ENCODE results near the gene ANKRD1. TPM values are rescaled to one million over a fixed set of nuclear protein-coding genes. Genes with fewer than 3 reads are reported as not detected.

Gene ANKRD1
- total RNA-seq, result not detected

DNA sequence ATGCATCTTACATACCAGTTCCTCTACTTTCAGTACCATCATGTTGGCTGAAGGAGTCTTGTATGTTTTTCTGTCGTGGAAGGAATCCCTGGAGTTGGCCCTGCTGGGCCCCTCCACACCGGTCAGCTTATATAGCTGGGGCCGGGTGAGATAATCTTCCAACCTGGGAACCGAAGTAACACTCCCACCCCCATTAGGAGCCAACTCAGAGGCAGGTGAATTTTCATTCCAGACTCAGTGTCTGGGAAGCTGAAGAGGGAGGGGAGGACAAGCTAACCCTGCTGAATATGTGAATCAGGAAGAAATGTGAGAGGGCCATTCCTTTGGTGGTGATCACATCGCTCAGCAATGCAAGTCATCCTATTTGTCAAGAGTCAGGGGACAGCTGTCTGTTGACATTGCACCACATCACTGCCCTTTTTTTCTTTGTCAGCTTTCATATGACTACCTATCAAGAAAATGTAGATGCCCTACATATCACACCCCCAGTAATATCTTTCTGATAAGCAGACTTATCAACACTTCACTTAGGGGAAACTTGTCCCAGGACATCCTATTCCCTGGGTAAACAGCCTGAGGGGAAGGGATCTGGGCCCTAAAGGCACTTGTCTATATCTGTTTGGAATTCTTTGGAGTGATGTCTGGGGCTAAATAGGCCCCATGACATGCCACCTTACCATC is at the start of gene ANKRD1:
ANKRD1 (minus strand) TSS at position 102 of the 681 bp plus-strand sequence; CDS start at position 42, 60 bp downstream.
- H3K27me3 Mint-ChIP-seq, result peaks cover 3% of the 10 kb centered on the region
- no peaks in the 10 kb centered on the region for H3K4me1 Mint-ChIP-seq
- no peak for ATAC-seq (replicated peaks)
- no peak within 1 kb of the TSS for H3K27ac Mint-ChIP-seq
- no peak within 1 kb of the TSS for H3K4me3 Mint-ChIP-seq
- no peaks in the 10 kb centered on the region for H3K36me3 Mint-ChIP-seq (ENCODE audit: low read depth)
- no peaks in the 10 kb centered on the region for H3K9me3 Mint-ChIP-seq

DNA sequence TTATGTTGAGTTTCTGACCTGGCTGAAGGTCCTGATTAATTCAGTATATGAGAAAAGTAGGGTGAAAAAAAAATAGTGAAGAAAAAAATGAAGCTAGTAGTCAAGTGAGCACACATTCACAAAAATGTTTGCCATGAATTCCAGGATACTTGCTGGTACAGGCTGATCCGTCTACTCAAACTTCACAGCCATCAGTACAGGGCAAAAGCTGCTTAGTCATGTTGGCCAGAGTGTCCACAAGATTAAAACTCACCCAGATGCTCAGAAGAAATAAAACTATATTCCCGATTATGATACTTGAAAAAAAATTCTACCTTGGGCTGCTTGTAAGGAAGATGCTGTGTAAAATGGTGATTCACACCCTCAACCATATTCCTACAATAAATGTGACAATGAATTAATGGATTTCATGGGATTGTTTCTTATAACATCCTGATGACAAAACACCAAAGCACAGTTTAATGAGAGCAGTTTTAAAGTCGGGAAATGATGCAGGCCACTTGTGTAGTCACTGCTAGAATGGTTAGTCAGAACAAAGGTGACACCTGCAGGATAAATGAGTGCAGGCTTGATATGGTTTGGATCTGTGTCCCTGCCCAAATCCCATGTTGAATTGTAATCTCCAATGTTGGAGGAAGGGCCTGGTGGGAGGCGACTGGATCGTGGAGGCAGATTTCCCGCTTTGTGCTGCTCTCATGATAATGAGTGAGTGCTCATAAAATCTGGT is 49.2 kb upstream of the ANKRD1 start:
- Mint-ChIP-seq H3K27me3 (peaks cover 20% of the 10 kb centered on the region), H3K36me3 (ENCODE audit: low read depth) (no peaks in the 10 kb centered on the region), H3K4me1 (no peaks in the 10 kb centered on the region), H3K4me3 (no peak overlapping the region), H3K9me3 (no peaks in the 10 kb centered on the region), H3K27ac (no peak overlapping the region)
- no peak for ATAC-seq (replicated peaks)

DNA sequence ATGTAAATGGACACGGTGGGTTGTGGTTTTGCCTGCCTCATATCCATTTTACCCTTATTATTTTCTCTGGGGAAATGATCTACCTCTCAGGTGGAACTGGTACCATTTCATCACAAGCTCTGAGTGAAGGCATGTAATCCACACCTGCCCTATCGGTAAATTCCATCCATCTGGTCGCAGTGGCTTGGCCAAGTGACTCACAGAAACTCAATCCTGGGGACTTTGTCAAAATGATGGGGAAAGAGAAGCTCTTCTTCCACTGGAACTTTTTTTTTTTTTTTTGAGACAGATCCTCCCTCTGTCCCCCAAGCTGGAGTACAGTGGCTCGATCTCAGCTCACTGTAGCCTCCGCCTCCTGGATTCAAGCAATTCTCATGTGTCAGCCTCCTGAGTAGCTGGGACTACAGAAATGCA is 48.2 kb upstream of the ANKRD1 start:
- H3K27ac Mint-ChIP-seq, result no peak overlapping the region
- no peaks in the 10 kb centered on the region for H3K9me3 Mint-ChIP-seq
- H3K4me3 Mint-ChIP-seq, result no peak overlapping the region
- no peak for ATAC-seq (replicated peaks)
- peaks cover 20% of the 10 kb centered on the region for H3K27me3 Mint-ChIP-seq
- no peaks in the 10 kb centered on the region for H3K4me1 Mint-ChIP-seq
- H3K36me3 Mint-ChIP-seq (ENCODE audit: low read depth), result no peaks in the 10 kb centered on the region

DNA sequence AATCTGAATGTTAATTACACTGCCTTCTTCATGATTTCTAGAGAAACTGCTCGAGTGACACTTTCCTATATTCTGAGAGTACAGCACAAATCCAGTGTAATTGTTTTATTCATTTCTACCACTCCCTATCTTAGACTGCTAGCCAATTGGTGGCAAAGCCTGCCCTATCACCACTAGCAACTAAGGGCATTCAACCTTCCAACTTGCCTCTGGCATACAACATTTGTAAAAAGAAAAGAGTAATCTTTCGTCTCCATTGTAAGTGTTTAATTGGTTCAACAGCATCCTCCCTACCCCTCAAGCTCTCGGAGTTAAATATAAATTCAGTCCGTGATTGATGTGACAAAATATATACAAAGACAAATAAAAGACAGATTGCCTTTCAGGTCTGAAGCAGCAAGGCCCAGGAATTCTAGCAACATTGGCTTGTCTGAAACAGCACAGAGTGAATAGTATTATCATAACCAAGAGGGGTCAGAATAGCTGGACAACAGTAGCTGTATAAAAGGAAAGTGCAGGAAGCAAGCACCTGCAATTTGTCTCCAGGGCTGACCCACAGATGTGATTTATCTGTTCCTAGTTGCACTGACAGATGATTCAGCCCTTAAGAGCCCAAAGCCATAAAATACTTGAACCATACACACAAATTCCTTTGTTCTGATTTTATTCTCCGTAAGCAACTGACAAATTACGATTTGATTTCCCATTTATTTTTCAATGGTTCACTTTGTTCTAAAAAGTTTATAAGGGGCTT is 47.6 kb upstream of the ANKRD1 start:
- Mint-ChIP-seq H3K27me3 (peaks cover 18% of the 10 kb centered on the region), H3K9me3 (no peaks in the 10 kb centered on the region), H3K27ac (no peak overlapping the region), H3K36me3 (ENCODE audit: low read depth) (no peaks in the 10 kb centered on the region), H3K4me3 (no peak overlapping the region), H3K4me1 (no peaks in the 10 kb centered on the region)
- ATAC-seq (replicated peaks), result no peak

DNA sequence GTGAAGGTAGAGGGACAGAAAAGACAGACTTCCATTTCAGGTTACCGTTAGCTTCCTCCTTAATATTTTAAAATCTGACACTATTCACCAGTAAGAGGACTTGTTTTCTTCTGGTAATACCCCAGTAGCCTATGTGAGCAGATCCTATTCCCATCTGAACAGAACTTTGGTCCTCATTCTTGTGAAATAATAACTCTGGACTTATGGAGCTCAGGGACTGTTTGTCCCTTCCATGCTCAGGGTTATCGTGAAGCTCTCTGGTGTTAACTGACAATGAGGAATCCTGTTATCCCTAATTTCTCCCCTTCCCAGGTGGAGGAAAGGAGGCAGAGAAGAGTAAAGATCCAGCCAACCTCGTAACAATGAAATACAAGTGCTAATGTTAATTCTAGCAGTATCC is 47.0 kb upstream of the ANKRD1 start:
- H3K9me3 Mint-ChIP-seq, result no peaks in the 10 kb centered on the region
- no peak for ATAC-seq (replicated peaks)
- H3K36me3 Mint-ChIP-seq (ENCODE audit: low read depth), result no peaks in the 10 kb centered on the region
- H3K27ac Mint-ChIP-seq, result no peak overlapping the region
- H3K4me3 Mint-ChIP-seq, result no peak overlapping the region
- peaks cover 14% of the 10 kb centered on the region for H3K27me3 Mint-ChIP-seq
- H3K4me1 Mint-ChIP-seq, result no peaks in the 10 kb centered on the region

DNA sequence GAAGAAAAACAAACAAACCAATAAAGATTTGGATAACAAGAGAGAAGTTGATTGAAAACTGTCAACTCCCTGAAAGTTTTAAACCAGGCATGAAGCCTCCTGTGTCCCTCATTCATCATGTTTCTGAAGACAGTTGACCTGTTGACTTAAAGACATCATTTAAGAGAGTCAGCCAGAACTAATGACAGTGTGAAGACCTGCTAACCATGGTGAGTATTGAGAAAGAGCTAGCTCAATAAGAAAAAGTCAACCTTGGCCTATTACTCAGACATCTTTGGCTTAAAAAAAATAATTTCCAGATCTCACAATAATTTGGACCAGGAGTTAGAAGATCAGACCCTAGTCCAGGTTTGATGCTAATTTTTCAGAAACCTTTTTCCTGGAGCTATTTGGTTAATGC is 45.3 kb upstream of the ANKRD1 start:
- H3K4me3 Mint-ChIP-seq, result no peak overlapping the region
- no peaks in the 10 kb centered on the region for H3K9me3 Mint-ChIP-seq
- H3K27me3 Mint-ChIP-seq, result peaks cover 14% of the 10 kb centered on the region
- no peak for ATAC-seq (replicated peaks)
- no peak overlapping the region for H3K27ac Mint-ChIP-seq
- H3K36me3 Mint-ChIP-seq (ENCODE audit: low read depth), result no peaks in the 10 kb centered on the region
- no peaks in the 10 kb centered on the region for H3K4me1 Mint-ChIP-seq

DNA sequence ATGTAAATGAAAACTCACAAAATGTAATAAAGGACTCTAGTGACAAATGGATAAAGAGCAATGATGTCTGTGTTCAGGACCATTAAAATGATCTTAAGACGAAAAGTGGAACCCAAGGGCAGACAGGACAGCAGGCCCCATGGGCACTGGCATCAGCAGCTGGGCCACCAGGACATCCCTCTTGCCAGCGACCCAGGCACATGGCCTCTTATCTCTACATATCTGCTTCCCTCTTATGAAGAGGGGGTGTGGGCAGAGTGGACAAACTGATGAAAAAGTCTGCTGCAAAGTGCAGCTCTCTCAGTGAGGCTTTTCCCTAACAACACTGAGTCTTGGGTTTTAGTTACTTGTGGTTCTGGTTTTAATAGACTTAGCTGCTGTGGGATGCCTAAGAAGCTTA is 44.8 kb upstream of the ANKRD1 start:
- Mint-ChIP-seq H3K4me3 (no peak overlapping the region), H3K4me1 (no peaks in the 10 kb centered on the region), H3K9me3 (no peaks in the 10 kb centered on the region), H3K27ac (no peak overlapping the region), H3K36me3 (ENCODE audit: low read depth) (no peaks in the 10 kb centered on the region), H3K27me3 (peaks cover 11% of the 10 kb centered on the region)
- no peak for ATAC-seq (replicated peaks)

DNA sequence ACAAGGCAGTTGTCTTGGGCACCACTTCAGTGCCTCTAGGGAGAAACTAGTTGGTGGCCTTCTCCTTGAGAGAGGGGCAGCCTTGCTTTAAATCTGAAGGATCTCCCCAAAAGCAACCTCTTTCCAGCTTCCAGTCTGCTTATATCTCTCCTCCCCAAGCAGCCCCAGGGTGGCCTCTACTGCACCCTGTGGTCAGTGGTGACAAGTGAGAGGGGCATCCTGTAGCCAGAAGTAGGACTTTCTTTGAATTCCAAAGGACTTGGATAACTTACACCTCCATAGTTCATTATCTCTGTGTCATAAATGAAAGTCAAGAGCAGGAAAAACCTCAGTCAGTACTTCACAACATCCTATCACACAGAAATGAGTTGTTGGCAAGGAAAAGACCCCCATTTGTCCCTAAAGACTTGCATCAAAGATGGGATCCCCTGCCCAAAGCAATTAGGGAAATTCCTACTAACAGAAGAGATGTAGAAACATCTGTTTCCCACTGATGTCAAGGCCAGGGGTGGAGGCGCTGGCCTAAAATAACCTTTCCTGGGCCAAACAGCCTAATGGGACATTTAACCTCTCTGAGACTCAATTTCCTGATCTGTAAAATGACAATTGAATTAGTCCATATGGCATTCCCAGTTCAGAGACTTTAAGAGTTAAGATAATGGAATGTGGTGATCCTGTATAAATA is 44.0 kb upstream of the ANKRD1 start:
- Mint-ChIP-seq H3K27ac (no peak overlapping the region), H3K4me1 (no peaks in the 10 kb centered on the region), H3K9me3 (no peaks in the 10 kb centered on the region), H3K4me3 (no peak overlapping the region), H3K36me3 (ENCODE audit: low read depth) (no peaks in the 10 kb centered on the region), H3K27me3 (peaks cover 7% of the 10 kb centered on the region)
- no peak for ATAC-seq (replicated peaks)

DNA sequence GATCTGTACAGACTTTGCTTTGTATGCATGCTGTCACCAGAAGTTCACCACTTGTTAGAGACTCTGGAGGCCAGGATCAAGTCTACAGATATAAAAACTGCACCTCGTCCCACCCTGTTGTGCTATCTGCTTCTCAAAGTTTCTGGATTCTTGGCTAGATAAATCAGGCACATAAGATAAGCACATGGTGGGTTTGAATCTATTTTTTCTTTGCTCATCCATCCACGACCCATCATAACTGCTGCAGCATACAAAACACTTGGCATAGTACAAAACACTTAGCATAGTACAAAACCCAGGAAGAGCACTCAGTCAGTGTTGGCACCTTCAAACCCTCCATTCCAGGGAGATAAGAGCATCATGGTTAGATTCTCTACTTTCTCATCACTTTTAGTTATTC is 42.4 kb upstream of the ANKRD1 start:
- H3K4me3 Mint-ChIP-seq, result no peak overlapping the region
- no peak overlapping the region for H3K27ac Mint-ChIP-seq
- no peaks in the 10 kb centered on the region for H3K9me3 Mint-ChIP-seq
- no peak for ATAC-seq (replicated peaks)
- no peaks in the 10 kb centered on the region for H3K4me1 Mint-ChIP-seq
- peaks cover 7% of the 10 kb centered on the region for H3K27me3 Mint-ChIP-seq
- no peaks in the 10 kb centered on the region for H3K36me3 Mint-ChIP-seq (ENCODE audit: low read depth)

DNA sequence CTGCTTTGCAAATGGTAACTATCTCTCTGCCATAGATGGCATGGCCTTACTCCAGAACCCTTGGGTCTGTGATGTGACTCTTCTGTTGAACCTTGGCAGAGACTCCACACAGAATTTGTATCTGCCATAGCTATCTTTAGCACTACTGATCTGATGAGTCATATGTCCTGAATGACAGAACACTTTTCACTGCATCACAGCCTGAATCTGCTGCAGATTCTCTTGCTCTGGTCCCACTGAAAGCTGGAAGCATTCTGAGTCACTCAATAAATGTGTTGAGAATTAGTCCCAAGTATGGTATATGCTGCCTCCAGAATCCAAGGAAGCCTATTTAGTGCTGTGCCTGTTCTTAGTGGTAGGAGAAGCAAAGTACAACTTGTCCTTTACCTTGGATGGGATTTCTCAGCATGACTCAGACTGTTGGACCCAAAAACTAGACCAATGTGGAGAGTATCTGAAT is 39.5 kb upstream of the ANKRD1 start:
- H3K9me3 Mint-ChIP-seq, result no peaks in the 10 kb centered on the region
- no peak overlapping the region for H3K27ac Mint-ChIP-seq
- no peaks in the 10 kb centered on the region for H3K4me1 Mint-ChIP-seq
- H3K4me3 Mint-ChIP-seq, result no peak overlapping the region
- peaks cover 12% of the 10 kb centered on the region for H3K27me3 Mint-ChIP-seq
- ATAC-seq (replicated peaks), result peak; percentile 93
- H3K36me3 Mint-ChIP-seq (ENCODE audit: low read depth), result no peaks in the 10 kb centered on the region

DNA sequence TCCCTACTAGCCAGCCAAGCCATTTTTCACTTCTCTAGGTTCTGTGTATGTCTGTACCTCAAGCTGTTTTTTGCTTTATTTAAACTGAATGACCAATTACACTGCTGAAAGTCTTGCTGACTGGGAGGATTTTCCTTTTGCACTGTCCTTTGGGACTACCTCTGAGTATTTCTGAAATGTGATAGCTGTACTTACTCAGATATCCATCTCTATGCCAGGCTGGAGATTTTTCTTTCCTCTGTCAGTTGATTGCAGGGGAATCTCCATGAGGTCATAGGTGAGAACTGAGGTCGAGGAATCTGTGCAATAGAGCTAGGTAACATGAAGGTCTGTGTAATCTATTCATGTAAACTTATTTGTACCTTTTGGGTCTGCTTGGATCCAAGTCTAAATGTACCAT is 38.9 kb upstream of the ANKRD1 start:
- ATAC-seq (replicated peaks), result no peak
- no peaks in the 10 kb centered on the region for H3K9me3 Mint-ChIP-seq
- H3K27me3 Mint-ChIP-seq, result peaks cover 12% of the 10 kb centered on the region
- no peak overlapping the region for H3K4me3 Mint-ChIP-seq
- no peaks in the 10 kb centered on the region for H3K36me3 Mint-ChIP-seq (ENCODE audit: low read depth)
- no peaks in the 10 kb centered on the region for H3K4me1 Mint-ChIP-seq
- H3K27ac Mint-ChIP-seq, result no peak overlapping the region

DNA sequence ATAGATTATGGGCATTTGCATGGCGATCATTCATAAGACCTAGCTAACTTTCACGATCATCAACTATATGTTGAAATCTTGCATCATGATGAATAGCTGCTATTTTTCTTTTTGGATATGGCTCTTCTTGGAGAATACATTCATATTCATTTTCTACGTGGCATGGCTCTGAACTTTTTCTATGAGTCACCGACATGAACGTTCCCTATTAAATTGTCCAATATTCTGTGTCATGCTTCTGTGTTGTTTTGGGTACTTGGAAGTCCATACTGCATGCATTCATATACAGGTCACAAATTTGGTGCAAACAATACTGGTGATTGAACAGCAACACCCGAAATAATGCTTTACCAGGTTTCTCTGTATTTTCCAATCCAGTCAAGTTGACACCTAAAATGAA is 37.9 kb upstream of the ANKRD1 start:
- Mint-ChIP-seq H3K4me3 (no peak overlapping the region), H3K27ac (no peak overlapping the region), H3K4me1 (no peaks in the 10 kb centered on the region), H3K27me3 (peaks cover 15% of the 10 kb centered on the region), H3K9me3 (no peaks in the 10 kb centered on the region), H3K36me3 (ENCODE audit: low read depth) (no peaks in the 10 kb centered on the region)
- ATAC-seq (replicated peaks), result no peak

DNA sequence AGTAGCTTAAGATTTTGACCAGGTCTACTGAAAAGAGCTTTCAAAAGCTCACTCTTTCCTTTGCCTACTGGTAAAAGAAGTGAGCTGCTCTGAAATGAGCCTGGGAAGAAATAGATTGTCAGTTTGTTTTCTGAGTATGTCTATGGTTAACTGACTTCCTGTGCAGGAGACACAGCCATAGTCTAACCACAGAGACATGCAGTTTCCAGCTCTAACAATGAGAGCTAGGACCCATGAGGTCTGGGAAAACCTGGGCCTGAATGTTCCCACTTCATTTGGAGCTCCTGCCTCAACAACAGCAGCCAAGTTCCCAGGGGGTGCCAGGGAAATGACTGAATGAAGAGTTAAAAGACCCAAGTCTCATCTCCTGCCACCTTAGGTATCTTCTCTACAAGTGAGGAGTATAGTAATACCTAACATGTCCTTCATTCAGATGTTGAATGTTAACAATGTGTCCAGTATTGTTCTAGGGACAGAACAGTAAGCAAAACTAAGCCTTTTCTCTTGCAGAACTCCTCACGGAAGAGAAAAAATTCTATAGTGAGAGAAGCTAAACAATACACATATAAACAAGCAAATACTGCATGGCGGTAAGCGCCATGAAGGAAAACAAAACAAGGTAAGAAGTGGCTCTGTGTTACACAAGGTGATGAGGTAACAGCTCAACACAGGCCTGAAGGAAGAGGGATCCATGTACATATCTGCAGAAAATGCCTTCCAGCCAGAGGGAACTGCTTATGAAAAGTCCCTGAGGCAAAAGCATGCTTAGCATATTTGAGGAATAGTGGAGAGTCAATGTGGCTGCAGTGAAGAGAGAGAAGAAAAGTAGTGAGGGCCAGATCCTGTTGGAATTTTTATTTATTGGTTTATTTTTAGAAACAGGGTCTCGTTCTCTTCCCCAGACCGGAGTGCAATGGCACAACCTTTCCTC is 26.4 kb upstream of the ANKRD1 start:
- Mint-ChIP-seq H3K36me3 (ENCODE audit: low read depth) (no peaks in the 10 kb centered on the region), H3K4me3 (peak overlapping the region; percentile 36), H3K4me1 (peaks cover 9% of the 10 kb centered on the region)

More for the DNA sequence above, 26.4 kb upstream of the ANKRD1 start:
- peak overlapping the region; percentile 66 for H3K27ac Mint-ChIP-seq
- ATAC-seq (replicated peaks), result peak; percentile 84
- no peaks in the 10 kb centered on the region for H3K9me3 Mint-ChIP-seq
- H3K27me3 Mint-ChIP-seq, result no peaks in the 10 kb centered on the region
